ENCODE results near the gene HDAC9.

DNA sequence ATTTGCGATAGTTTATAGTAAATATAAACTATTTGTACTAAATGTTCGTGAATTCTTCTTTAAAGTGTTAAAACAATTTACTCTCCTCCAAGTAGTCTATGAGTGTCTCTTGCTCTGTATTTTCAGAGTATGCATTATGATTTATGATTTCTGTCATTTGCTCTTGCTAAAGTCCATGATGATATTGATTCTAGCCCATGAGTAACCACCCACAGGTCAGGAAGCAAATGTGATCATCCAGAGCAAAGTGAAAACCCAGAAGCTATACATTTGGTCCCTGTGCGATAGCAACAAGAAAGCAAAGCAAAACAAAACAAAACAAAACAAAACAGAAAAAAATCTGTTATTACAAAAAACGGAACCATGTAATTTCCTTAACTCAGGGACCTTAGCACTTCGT lies 225.9 kb downstream of the HDAC9 start:
- TF ChIP-seq POLR2AphosphoS5 (IDR thresholded peaks at IDR 0.05; ENCODE audit: low read depth, low read length) (no peak), SIN3A (IDR thresholded peaks at IDR 0.05; ENCODE audit: borderline replicate concordance, insufficient read depth, low read length) (no peak), TAF1 (IDR thresholded peaks at IDR 0.05; ENCODE audit: borderline replicate concordance, insufficient read depth, low read length) (no peak)

Measured in PFSK-1 (cell line).